Thymus (tissue), 11 donors: ENCODE results near the gene ZNF260. TPM values are rescaled to one million over a fixed set of nuclear protein-coding genes. Genes with fewer than 3 reads are reported as not detected.

Experiments
- DNase-seq, 9 donors: peaks; one replicate each; pipeline ENCODE4 v3.0.0-alpha.2; 2013; ENCODE audit warnings: low spot score in 9 of 9, low read depth in 6 of 9, missing footprints in 1 of 9
- H3K27ac ChIP-seq, 2 donors: one replicate each; pipeline ENCODE4 v1.5.1; 2013; ENCODE audit warnings: control low read depth in 1 of 2, low read depth in 1 of 2, low read length in 1 of 2, mild to moderate bottlenecking in 1 of 2, moderate library complexity in 1 of 2
- H3K27me3 ChIP-seq, 2 donors: one replicate each; pipeline ENCODE4 v1.5.1; 2013; ENCODE audit warnings: low read length in 1 of 2; ENCODE audit not compliant: control insufficient read depth in 2 of 2, insufficient read depth in 1 of 2
- H3K36me3 ChIP-seq, 2 donors: one replicate each; pipeline ENCODE4 v1.5.1; 2013; ENCODE audit warnings: low read length in 1 of 2, mild to moderate bottlenecking in 1 of 2, moderate library complexity in 1 of 2; ENCODE audit not compliant: control insufficient read depth in 2 of 2, insufficient read depth in 2 of 2
- H3K4me1 ChIP-seq, 2 donors: one replicate each; pipeline ENCODE4 v1.5.1; 2013; ENCODE audit warnings: low read length in 2 of 2; ENCODE audit not compliant: control insufficient read depth in 2 of 2, insufficient read depth in 2 of 2
- H3K4me3 ChIP-seq, 2 donors: one replicate each; pipeline ENCODE4 v1.5.1; 2013; ENCODE audit warnings: low read length in 2 of 2, control low read depth in 1 of 2, mild to moderate bottlenecking in 1 of 2
- H3K9me3 ChIP-seq, 2 donors: one replicate each; pipeline ENCODE4 v1.5.1; 2013; ENCODE audit warnings: low read length in 1 of 2, mild to moderate bottlenecking in 1 of 2; ENCODE audit not compliant: control insufficient read depth in 2 of 2, insufficient read depth in 1 of 2
- WGBS: extraction: QIAGEN DNeasy Blood & Tissue Kit; methylation state at CpG from one replicate; pipeline ENCODE4 v1.1.7; 2013; 5-methylcytosine and 5-hydroxymethylcytosine counted together
- polyA plus RNA-seq: library from polyadenylated mRNA; stranded (reverse); fragments of 200-250 nt; gene quantifications from one replicate; pipeline ENCODE4 v1.2.3, GENCODE V29; 2013
- total RNA-seq: library from RNA; stranded (reverse); fragments of 120-200 nt; gene quantifications from one replicate; pipeline ENCODE4 v1.2.4, GENCODE V29; 2013
- donor health status: healthy.

Gene ZNF260
- total and polyA plus RNA-seq, 2 donors = 9.4 to 9.7 TPM

GRCh38 chr19:36482876-36483275 lies 45.2 kb downstream of the ZNF260 start:
- Histone ChIP-seq H3K27ac (no peak overlapping the region), H3K4me1 (no peaks in the 10 kb centered on the region), H3K4me3 (no peak overlapping the region), H3K36me3 (no peaks in the 10 kb centered on the region), H3K27me3 (no peaks in the 10 kb centered on the region), H3K9me3 (peaks cover 0 to 7% of the 10 kb centered on the region in 2 donors)
- no peak for DNase-seq
- WGBS = 98% methylated on average over 2 of the region's 2 CpGs

Other genes with a start within 250 kb of the ZNF260 start
- gene ZFP14, start 149.1 kb downstream of the ZNF260 start, total RNA-seq = 7.4 TPM
- 4.0 TPM for gene ZFP14, start 149.1 kb downstream of the ZNF260 start, polyA plus RNA-seq
- 6.5 TPM for gene ZFP82, start 109.6 kb downstream of the ZNF260 start, total RNA-seq
- 5.7 TPM for gene ZFP82, start 109.6 kb downstream of the ZNF260 start, polyA plus RNA-seq
- gene ZNF566, start 38.7 kb downstream of the ZNF260 start, total RNA-seq = 7.3 TPM
- gene ZNF566, start 38.7 kb downstream of the ZNF260 start, polyA plus RNA-seq = 9.4 TPM
- 9.0 TPM for gene ZNF529, start 45.0 kb upstream of the ZNF260 start, total RNA-seq
- 18.6 TPM for gene ZNF529, start 45.0 kb upstream of the ZNF260 start, polyA plus RNA-seq
- gene ZNF382, start 77.0 kb upstream of the ZNF260 start, total RNA-seq = 8.6 TPM
- 3.9 TPM for gene ZNF382, start 77.0 kb upstream of the ZNF260 start, polyA plus RNA-seq
- 5.0 TPM for gene ZNF461, start 138.6 kb upstream of the ZNF260 start, total RNA-seq
- gene ZNF461, start 138.6 kb upstream of the ZNF260 start, polyA plus RNA-seq = 9.1 TPM
- gene ZNF567, start 159.3 kb upstream of the ZNF260 start, total RNA-seq = 12.1 TPM
- gene ZNF567, start 159.3 kb upstream of the ZNF260 start, polyA plus RNA-seq = 5.7 TPM
- 1.7 TPM for gene ZNF850, start 244.5 kb upstream of the ZNF260 start, total RNA-seq
- gene ZNF850, start 244.5 kb upstream of the ZNF260 start, polyA plus RNA-seq = 0.78 TPM